Loucy (cell line): Measurements from ENCODE around the gene CD300A.

Experiments
- H2AFZ ChIP-seq: fragments of 200-600 bp; sonication (generic); 2 replicates; pipeline ENCODE4 v1.6.0; 2016; ENCODE audit warnings: antibody characterized with exemption, mild to moderate bottlenecking, low read length, moderate library complexity
- H3F3A ChIP-seq: fragments of 200-600 bp; 2 replicates; pipeline ENCODE4 v1.6.0; 2016; ENCODE audit warnings: antibody characterized with exemption, low read depth, mild to moderate bottlenecking
- H3K27me3 ChIP-seq: fragments of 200-600 bp; sonication (generic); 2 replicates; pipeline ENCODE4 v1.6.1; 2014; ENCODE audit warnings: low read length, mild to moderate bottlenecking; ENCODE audit not compliant: insufficient read depth, poor library complexity, severe bottlenecking
- H3K36me3 ChIP-seq: fragments of 200-600 bp; sonication (generic); 2 replicates; pipeline ENCODE4 v1.6.1; 2016; ENCODE audit warnings: low read length; ENCODE audit not compliant: insufficient read depth
- H3K4me1 ChIP-seq: fragments of 200-600 bp; sonication (generic); 2 replicates; pipeline ENCODE4 v1.5.1; 2014; ENCODE audit warnings: low read length, mild to moderate bottlenecking; ENCODE audit not compliant: insufficient read depth, poor library complexity, severe bottlenecking
- H3K4me2 ChIP-seq: fragments of 200-600 bp; sonication (generic); 2 replicates; pipeline ENCODE4 v1.6.0; 2014; ENCODE audit warnings: antibody characterized with exemption, low read length, low read depth, mild to moderate bottlenecking; ENCODE audit not compliant: poor library complexity, severe bottlenecking
- H3K4me3 ChIP-seq: fragments of 200-600 bp; sonication (generic); 2 replicates; pipeline ENCODE4 v1.5.1; 2014; ENCODE audit warnings: low read length, mild to moderate bottlenecking, mixed read lengths; ENCODE audit not compliant: poor library complexity, severe bottlenecking
- H3K79me2 ChIP-seq: fragments of 200-600 bp; sonication (generic); 2 replicates; pipeline ENCODE4 v1.6.1; 2014; ENCODE audit warnings: low read length; ENCODE audit not compliant: insufficient read depth
- H3K9ac ChIP-seq: fragments of 200-600 bp; sonication (generic); 2 replicates; pipeline ENCODE4 v1.6.0; 2014; ENCODE audit warnings: mild to moderate bottlenecking, low read depth, low read length, moderate library complexity; ENCODE audit not compliant: poor library complexity, severe bottlenecking
- H3K9me2 ChIP-seq: fragments of 200-600 bp; sonication (generic); replicated peaks from 2 replicates; pipeline ENCODE4 v1.6.1; 2016; ENCODE audit warnings: low read depth, low read length, mixed read lengths
- H3K9me3 ChIP-seq: fragments of 200-600 bp; sonication (generic); 2 replicates; pipeline ENCODE4 v1.6.1; 2014; ENCODE audit warnings: mild to moderate bottlenecking, antibody characterized with exemption, low read length, low read depth; ENCODE audit not compliant: insufficient read depth
- H4K20me1 ChIP-seq: fragments of 200-600 bp; sonication (generic); 2 replicates; pipeline ENCODE4 v1.6.0; 2014; ENCODE audit warnings: antibody characterized with exemption, low read length, mild to moderate bottlenecking; ENCODE audit not compliant: insufficient read depth, poor library complexity, severe bottlenecking
- CTCF ChIP-seq: fragments of 200-600 bp; sonication (generic); conservative IDR thresholded peaks from 2 replicates; pipeline ENCODE4 v1.5.1; 2014; ENCODE audit warnings: mild to moderate bottlenecking, antibody characterized with exemption, low read length
- EZH2phosphoT487 ChIP-seq: fragments of 200-600 bp; IDR thresholded peaks from 2 replicates; pipeline ENCODE4 v1.6.1; 2018; ENCODE audit warnings: antibody characterized with exemption, mild to moderate bottlenecking, moderate library complexity, borderline replicate concordance

CD300A gene

DNA sequence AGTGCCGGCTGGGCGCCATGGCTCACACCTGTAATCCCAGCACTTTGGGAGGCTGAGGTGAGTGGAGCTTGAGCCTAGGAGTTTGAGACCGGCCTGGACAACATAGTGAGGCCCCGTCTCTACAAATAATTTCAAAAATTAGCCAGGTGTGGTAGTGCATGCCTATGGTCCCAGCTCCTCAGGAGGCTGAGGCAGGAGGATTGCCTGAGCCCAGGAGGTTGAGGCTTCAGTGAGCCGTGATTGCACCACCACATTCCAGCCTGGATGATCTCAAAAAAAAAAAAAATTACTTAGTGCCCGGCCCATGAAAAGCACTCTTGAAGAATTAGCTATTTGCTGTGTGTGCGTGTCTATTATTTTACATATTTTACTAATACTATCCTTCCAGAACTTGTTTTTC is 24.9 kb upstream of the CD300A start:
- Histone ChIP-seq H4K20me1 (no peaks in the 10 kb centered on the region), H3K9ac (no peak overlapping the region), H3K79me2 (no peaks in the 10 kb centered on the region), H3K27me3 (no peaks in the 10 kb centered on the region), H2AFZ (no peak overlapping the region), H3K4me3 (no peak overlapping the region), H3F3A (no peaks in the 10 kb centered on the region), H3K9me2 (no peaks in the 10 kb centered on the region), H3K4me2 (no peak overlapping the region), H3K36me3 (no peaks in the 10 kb centered on the region), H3K9me3 (peaks cover 4% of the 10 kb centered on the region), H3K4me1 (no peaks in the 10 kb centered on the region)
- TF ChIP-seq CTCF (no peak), EZH2phosphoT487 (no peak)

GRCh38 chr17:74442291-74442669 is 24.2 kb upstream of the CD300A start:
- Histone ChIP-seq H3K9ac (no peak overlapping the region), H3K4me1 (no peaks in the 10 kb centered on the region), H3K27me3 (no peaks in the 10 kb centered on the region), H3K4me3 (no peak overlapping the region), H3K36me3 (no peaks in the 10 kb centered on the region), H3K9me3 (peaks cover 4% of the 10 kb centered on the region), H4K20me1 (no peaks in the 10 kb centered on the region), H2AFZ (no peak overlapping the region), H3K79me2 (no peaks in the 10 kb centered on the region), H3K9me2 (no peaks in the 10 kb centered on the region), H3K4me2 (no peak overlapping the region), H3F3A (no peaks in the 10 kb centered on the region)
- TF ChIP-seq CTCF, result no peak
- no peak for TF ChIP-seq EZH2phosphoT487

GRCh38 chr17:74442670-74443515 is 23.5 kb upstream of the CD300A start:
- H2AFZ ChIP-seq, result no peak overlapping the region
- no peaks in the 10 kb centered on the region for H3K27me3 ChIP-seq

More at GRCh38 chr17:74442670-74443515, 23.5 kb upstream of the CD300A start:
- Histone ChIP-seq H3K4me2 (no peak overlapping the region), H3K36me3 (no peaks in the 10 kb centered on the region), H3K4me1 (no peaks in the 10 kb centered on the region), H3K9me2 (no peaks in the 10 kb centered on the region), H3K9me3 (no peaks in the 10 kb centered on the region; the same call in 1 of the 2 replicates), H4K20me1 (no peaks in the 10 kb centered on the region), H3K79me2 (no peaks in the 10 kb centered on the region), H3F3A (no peaks in the 10 kb centered on the region), H3K9ac (no peak overlapping the region), H3K4me3 (no peak overlapping the region)
- no peak for TF ChIP-seq CTCF
- no peak for TF ChIP-seq EZH2phosphoT487
